Measurements from ENCODE around the gene SVBP.

SVBP gene

DNA sequence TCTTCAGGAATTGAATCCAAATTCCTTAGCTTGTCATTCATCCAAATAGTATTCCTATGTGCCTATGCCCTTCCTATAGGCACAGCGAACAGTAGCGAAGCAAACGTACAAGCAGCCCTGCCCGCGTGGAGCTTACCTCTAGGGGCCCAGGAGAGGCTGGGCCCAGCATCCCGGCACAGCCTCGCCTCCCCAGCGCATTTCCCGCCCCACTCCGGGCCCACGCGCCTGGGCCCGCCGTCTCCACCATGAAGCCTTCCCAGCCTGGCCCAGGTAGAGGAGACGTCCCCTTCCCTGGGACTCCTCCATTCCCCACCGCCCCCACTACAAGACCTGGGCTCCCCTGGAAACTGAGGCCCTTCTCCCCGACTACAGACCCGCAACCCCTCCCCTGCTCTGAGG is 32.7 kb downstream of the SVBP start:
- H3K4me1 ChIP-seq (ENCODE audit: control insufficient read depth, insufficient read depth, low read length): no peaks in the 10 kb centered on the region
- TF ChIP-seq ZBTB21 (tag by site-specific recombination; IDR thresholded peaks at IDR 0.05) (no peak), ZNF433 (tag by site-specific recombination; IDR thresholded peaks at IDR 0.05; ENCODE audit: low read depth) (no peak), ZNF677 (tag by site-specific recombination; IDR thresholded peaks at IDR 0.05) (no peak), GLI4 (tag by site-specific recombination; IDR thresholded peaks at IDR 0.05) (no peak), ZNF169 (tag by site-specific recombination; IDR thresholded peaks at IDR 0.05) (no peak), ZNF366 (tag by site-specific recombination; conservative IDR thresholded peaks at IDR 0.05) (no peak), ZNF501 (tag by site-specific recombination; IDR thresholded peaks at IDR 0.05) (no peak), ZNF146 (tag by site-specific recombination; IDR thresholded peaks at IDR 0.05) (no peak), ZNF785 (tag by site-specific recombination; IDR thresholded peaks at IDR 0.05) (no peak), ZNF16 (tag by site-specific recombination; IDR thresholded peaks at IDR 0.05; ENCODE audit: low read depth) (no peak)
- TF ChIP-seq, protein P1, sequence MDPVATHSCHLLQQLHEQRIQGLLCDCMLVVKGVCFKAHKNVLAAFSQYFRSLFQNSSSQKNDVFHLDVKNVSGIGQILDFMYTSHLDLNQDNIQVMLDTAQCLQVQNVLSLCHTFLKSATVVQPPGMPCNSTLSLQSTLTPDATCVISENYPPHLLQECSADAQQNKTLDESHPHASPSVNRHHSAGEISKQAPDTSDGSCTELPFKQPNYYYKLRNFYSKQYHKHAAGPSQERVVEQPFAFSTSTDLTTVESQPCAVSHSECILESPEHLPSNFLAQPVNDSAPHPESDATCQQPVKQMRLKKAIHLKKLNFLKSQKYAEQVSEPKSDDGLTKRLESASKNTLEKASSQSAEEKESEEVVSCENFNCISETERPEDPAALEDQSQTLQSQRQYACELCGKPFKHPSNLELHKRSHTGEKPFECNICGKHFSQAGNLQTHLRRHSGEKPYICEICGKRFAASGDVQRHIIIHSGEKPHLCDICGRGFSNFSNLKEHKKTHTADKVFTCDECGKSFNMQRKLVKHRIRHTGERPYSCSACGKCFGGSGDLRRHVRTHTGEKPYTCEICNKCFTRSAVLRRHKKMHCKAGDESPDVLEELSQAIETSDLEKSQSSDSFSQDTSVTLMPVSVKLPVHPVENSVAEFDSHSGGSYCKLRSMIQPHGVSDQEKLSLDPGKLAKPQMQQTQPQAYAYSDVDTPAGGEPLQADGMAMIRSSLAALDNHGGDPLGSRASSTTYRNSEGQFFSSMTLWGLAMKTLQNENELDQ (tag by site-specific recombination; IDR thresholded peaks at IDR 0.05; ENCODE audit: low read depth): no peak
- TF ChIP-seq, protein P2, sequence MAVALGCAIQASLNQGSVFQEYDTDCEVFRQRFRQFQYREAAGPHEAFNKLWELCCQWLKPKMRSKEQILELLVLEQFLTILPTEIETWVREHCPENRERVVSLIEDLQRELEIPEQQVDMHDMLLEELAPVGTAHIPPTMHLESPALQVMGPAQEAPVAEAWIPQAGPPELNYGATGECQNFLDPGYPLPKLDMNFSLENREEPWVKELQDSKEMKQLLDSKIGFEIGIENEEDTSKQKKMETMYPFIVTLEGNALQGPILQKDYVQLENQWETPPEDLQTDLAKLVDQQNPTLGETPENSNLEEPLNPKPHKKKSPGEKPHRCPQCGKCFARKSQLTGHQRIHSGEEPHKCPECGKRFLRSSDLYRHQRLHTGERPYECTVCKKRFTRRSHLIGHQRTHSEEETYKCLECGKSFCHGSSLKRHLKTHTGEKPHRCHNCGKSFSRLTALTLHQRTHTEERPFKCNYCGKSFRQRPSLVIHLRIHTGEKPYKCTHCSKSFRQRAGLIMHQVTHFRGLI (tag by site-specific recombination; IDR thresholded peaks at IDR 0.05): no peak
- TF ChIP-seq, protein P3, sequence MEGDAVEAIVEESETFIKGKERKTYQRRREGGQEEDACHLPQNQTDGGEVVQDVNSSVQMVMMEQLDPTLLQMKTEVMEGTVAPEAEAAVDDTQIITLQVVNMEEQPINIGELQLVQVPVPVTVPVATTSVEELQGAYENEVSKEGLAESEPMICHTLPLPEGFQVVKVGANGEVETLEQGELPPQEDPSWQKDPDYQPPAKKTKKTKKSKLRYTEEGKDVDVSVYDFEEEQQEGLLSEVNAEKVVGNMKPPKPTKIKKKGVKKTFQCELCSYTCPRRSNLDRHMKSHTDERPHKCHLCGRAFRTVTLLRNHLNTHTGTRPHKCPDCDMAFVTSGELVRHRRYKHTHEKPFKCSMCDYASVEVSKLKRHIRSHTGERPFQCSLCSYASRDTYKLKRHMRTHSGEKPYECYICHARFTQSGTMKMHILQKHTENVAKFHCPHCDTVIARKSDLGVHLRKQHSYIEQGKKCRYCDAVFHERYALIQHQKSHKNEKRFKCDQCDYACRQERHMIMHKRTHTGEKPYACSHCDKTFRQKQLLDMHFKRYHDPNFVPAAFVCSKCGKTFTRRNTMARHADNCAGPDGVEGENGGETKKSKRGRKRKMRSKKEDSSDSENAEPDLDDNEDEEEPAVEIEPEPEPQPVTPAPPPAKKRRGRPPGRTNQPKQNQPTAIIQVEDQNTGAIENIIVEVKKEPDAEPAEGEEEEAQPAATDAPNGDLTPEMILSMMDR (tag by site-specific recombination; IDR thresholded peaks at IDR 0.05): no peak
- TF ChIP-seq, protein P4, sequence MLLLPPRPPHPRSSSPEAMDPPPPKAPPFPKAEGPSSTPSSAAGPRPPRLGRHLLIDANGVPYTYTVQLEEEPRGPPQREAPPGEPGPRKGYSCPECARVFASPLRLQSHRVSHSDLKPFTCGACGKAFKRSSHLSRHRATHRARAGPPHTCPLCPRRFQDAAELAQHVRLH (tag by site-specific recombination; IDR thresholded peaks at IDR 0.05): no peak
- TF ChIP-seq, protein P5, sequence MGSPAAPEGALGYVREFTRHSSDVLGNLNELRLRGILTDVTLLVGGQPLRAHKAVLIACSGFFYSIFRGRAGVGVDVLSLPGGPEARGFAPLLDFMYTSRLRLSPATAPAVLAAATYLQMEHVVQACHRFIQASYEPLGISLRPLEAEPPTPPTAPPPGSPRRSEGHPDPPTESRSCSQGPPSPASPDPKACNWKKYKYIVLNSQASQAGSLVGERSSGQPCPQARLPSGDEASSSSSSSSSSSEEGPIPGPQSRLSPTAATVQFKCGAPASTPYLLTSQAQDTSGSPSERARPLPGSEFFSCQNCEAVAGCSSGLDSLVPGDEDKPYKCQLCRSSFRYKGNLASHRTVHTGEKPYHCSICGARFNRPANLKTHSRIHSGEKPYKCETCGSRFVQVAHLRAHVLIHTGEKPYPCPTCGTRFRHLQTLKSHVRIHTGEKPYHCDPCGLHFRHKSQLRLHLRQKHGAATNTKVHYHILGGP (tag by site-specific recombination; IDR thresholded peaks at IDR 0.05): no peak
- TF ChIP-seq, protein P6, sequence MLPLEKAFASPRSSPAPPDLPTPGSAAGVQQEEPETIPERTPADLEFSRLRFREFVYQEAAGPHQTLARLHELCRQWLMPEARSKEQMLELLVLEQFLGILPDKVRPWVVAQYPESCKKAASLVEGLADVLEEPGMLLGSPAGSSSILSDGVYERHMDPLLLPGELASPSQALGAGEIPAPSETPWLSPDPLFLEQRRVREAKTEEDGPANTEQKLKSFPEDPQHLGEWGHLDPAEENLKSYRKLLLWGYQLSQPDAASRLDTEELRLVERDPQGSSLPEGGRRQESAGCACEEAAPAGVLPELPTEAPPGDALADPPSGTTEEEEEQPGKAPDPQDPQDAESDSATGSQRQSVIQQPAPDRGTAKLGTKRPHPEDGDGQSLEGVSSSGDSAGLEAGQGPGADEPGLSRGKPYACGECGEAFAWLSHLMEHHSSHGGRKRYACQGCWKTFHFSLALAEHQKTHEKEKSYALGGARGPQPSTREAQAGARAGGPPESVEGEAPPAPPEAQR (tag by site-specific recombination; IDR thresholded peaks at IDR 0.05): no peak
- ChIA-PET POLR2A (interaction anchor here (0.5 to 2.4 kb wide), 2 partner anchors 18 to 297 kb away, joined by 4 to 13 read pairs; partner anchors contain the start of genes C1orf50 and P3H1), CTCF (interaction anchor here (1.9 kb wide), 1 partner anchor 289 kb away, joined by 6 read pairs; no protein-coding TSS in a partner anchor)
- H3K4me3 ChIP-seq (ENCODE audit: low read depth, low read length): no peak overlapping the region
- H3K27ac ChIP-seq (ENCODE audit: extremely low read depth, low read depth, low read length): no peak overlapping the region
- peaks cover 0 to 52% of the 10 kb centered on the region in 2 experiments; a peak in 2 of 3 replicates for H3K36me3 ChIP-seq (ENCODE audit: control insufficient read depth in 2 of 2, insufficient read depth in 1 of 2, low read length in 2 of 2)
- no peaks in the 10 kb centered on the region for H3K9me3 ChIP-seq (ENCODE audit: control insufficient read depth, insufficient read depth, low read depth, low read length)
